GM12878 (cell line): Measurements from ENCODE around the gene EEFSEC. TPM values are rescaled to one million over a fixed set of nuclear protein-coding genes. Genes with fewer than 3 reads are reported as not detected.

Experiments used
- ATF3 ChIP-seq: IDR thresholded peaks from 2 replicates; pipeline ENCODE4 v1.6.1; 2011; ENCODE audit warnings: low read depth, mild to moderate bottlenecking, low read length, moderate library complexity, borderline replicate concordance; ENCODE audit errors: extremely low read depth
- ATF7 ChIP-seq: fragments of 450-650 bp; IDR thresholded peaks from 2 replicates; pipeline ENCODE4 v1.6.1; 2016; ENCODE audit warnings: low read depth, mild to moderate bottlenecking
- IRF3 ChIP-seq: fragments of 450-650 bp; IDR thresholded peaks from 2 replicates; pipeline ENCODE4 v1.6.1; 2014; ENCODE audit warnings: mild to moderate bottlenecking
- MEF2A ChIP-seq: IDR thresholded peaks from 2 replicates; pipeline ENCODE4 v1.6.1; 2011; ENCODE audit warnings: low read depth, mild to moderate bottlenecking, low read length, moderate library complexity; ENCODE audit not compliant: insufficient read depth
- NKRF ChIP-seq: fragments of 450-650 bp; conservative IDR thresholded peaks from 2 replicates; pipeline ENCODE4 v1.6.1; 2017; ENCODE audit warnings: mild to moderate bottlenecking, moderate library complexity
- NR2C1 ChIP-seq: fragments of 450-650 bp; IDR thresholded peaks from 2 replicates; pipeline ENCODE4 v1.6.1; 2017; ENCODE audit warnings: antibody characterized with exemption, mild to moderate bottlenecking, moderate library complexity
- PRDM15 ChIP-seq: fragments of 450-650 bp; formaldehyde crosslinking; IDR thresholded peaks from 2 replicates; pipeline ENCODE4 v1.4.0; 2020; ENCODE audit warnings: mild to moderate bottlenecking, moderate library complexity
- RCOR1 ChIP-seq: conservative IDR thresholded peaks from 2 replicates; pipeline ENCODE4 v1.6.1; 2012; ENCODE audit warnings: low read depth, low read length, improper control_type of control experiment
- REST ChIP-seq: IDR thresholded peaks from 2 replicates; pipeline ENCODE4 v1.6.1; 2012; ENCODE audit warnings: mild to moderate bottlenecking, low read depth, low read length
- TAF1 ChIP-seq: IDR thresholded peaks from 2 replicates; pipeline ENCODE4 v1.6.1; 2011; ENCODE audit warnings: mild to moderate bottlenecking, low read depth, low read length, borderline replicate concordance
- TCF12 ChIP-seq: IDR thresholded peaks from 2 replicates; pipeline ENCODE4 v1.6.1; 2011; ENCODE audit warnings: low read depth, mild to moderate bottlenecking, low read length
- ZBTB11 ChIP-seq: fragments of 450-650 bp; formaldehyde crosslinking; IDR thresholded peaks from 2 replicates; pipeline ENCODE4 v1.5.0; 2022; ENCODE audit warnings: mild to moderate bottlenecking, missing genetic modification characterization
- ZNF217 ChIP-seq: fragments of 450-650 bp; IDR thresholded peaks from 2 replicates; pipeline ENCODE4 v1.6.1; 2017; ENCODE audit warnings: antibody characterized with exemption, mild to moderate bottlenecking
- polyA plus RNA-seq, 11 experiments: library from polyadenylated mRNA; depleted of rRNA in 4 of 11; unstranded in 6 of 11; stranded (reverse) in 5 of 11; fragments of >200 nt; fragmentation: Nextera tagmentation in 4 of 11; fragmentation: Illumina TruSeq in 1 of 11; extraction: Ambion mirVana in 4 of 11; extraction: Trizol in 1 of 11; gene quantifications; 1 replicate in 1 of 11; 2 replicates in 10 of 11; pipeline versions ENCODE4 v1.2.1 to v1.2.3, GENCODE V29; 2011 to 2016; ENCODE audit warnings: inconsistent platforms in 2 of 11, missing spikeins in 2 of 11, low read depth in 1 of 11
- total RNA-seq, 4 experiments: library from RNA; depleted of rRNA in 3 of 4; stranded (reverse); fragments of >200 nt in 3 of 4; fragmentation: Illumina TruSeq in 1 of 4; extraction: Trizol in 1 of 4; gene quantifications; 2 replicates each; pipeline versions ENCODE4 v1.2.1 to v1.2.3, GENCODE V29; 2013 to 2021

EEFSEC gene
- total and polyA plus RNA-seq, 10 of the 15 experiments (the other 5 are each of a cell fraction or from before 2014, with no cell fraction given): 0.29 to 29.1 (median 16.1) TPM

DNA sequence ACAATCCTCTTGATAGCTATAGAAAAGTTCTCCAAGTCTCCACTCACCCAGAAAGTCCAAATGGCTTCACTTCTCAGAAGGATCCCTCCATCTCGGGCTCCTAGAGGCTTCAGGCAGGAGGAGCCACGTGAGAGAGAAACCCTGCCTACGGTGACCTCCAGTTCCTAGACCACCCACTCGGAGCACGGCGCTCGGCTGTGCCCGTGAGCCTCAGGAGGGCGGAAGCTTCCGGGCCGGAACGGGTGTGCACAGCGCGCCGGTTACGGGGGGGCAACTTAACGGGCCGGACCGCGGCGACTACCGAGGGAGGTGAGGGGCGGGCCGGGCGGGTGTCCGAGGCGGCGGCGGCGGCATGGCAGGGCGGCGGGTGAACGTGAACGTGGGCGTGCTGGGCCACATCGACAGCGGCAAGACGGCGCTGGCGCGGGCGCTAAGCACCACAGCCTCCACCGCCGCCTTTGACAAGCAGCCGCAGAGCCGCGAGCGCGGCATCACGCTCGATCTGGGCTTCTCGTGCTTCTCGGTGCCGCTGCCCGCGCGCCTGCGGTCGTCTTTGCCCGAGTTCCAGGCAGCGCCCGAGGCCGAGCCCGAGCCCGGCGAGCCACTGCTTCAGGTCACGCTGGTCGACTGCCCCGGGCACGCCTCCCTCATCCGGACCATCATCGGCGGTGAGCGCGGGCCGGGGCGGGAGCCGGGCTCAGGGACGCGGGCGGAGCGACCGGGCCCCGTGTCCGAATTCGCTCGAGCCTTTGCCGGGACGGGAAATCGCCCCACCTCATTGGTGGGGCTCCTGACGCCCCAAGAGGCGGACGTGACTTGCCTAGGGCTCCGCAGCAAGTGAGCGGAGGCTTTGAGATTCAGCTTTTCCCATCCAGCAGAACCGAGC, at the start of gene EEFSEC (continued):
- TF ChIP-seq RCOR1 (no peak), IRF3 (peak; percentile 41; the same call in 1 of the 2 replicates), REST (no peak), TAF1 (peak; percentile 91), ATF3 (no peak), ZBTB11 (CRISPR knock-in tag) (peak; percentile 95), MEF2A (peak; percentile 55; the same call in 1 of the 2 replicates), ZNF217 (peak; percentile 48; the same call in 1 of the 2 replicates), ATF7 (no peak), TCF12 (0 out of 2 replicates have a peak, but pooled peaks have one; percentile 44), NR2C1 (peak; percentile 79), NKRF (peak; percentile 93), PRDM15 (CRISPR knock-in tag) (no peak)
